ENCODE measurements around the gene FOXO3.
A peak's percentile ranks its signal among the peaks of the same experiment; 100 is the strongest.

FOXO3 gene

GRCh38 chr6:108580646-108581045 is 19.9 kb downstream of the FOXO3 start:
- Histone ChIP-seq H3K9me3 (replicated peaks; ENCODE audit: low read length) (no peaks in the 10 kb centered on the region), H3K9ac (ENCODE audit: low read depth, low read length) (peak overlapping the region; percentile 37), H3K4me2 (ENCODE audit: low read length) (peak overlapping the region; percentile 62), H3K36me3 (ENCODE audit: insufficient read depth, low read length) (peaks cover 4% of the 10 kb centered on the region), H3K27me3 (ENCODE audit: control insufficient read depth, insufficient read depth, low read length) (no peaks in the 10 kb centered on the region), H3K4me3 (ENCODE audit: low read length) (peak overlapping the region; percentile 22), H3K4me1 (ENCODE audit: control insufficient read depth, insufficient read depth, low read length) (peaks cover 92% of the 10 kb centered on the region)

DNA sequence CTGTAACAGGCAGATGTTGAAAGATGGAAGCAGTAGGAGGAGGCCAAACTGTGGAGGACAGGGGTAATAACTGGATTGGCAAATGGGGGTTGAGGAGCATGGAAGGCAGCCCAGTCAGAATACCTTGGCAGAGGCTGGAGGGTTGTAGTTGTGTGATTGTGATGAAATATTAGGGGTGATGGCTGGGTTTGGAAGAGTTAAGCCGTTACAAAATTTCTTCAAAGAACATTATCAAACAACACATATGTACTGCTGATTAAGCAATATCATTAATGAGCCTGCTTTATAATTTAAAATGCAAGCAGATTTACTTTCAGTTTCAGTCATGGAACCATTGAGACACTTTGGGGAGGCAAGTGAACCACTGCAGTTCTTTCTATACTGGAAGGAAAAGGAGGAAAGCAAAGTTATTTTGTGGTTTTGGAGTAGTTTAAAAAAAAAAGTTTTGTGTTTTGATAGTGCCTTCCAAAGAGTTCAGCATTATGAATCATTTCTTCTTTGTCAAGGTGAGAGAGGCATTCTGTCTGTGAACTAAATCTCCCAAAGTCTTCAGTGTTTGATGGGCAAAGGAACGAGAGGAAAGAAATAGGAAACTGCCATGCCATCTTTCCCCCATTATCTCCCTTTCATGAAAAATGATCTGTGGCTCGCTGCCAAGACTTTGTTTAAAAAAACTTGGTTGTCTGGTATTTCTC is 20.7 kb downstream of the FOXO3 start:
- H3K4me1 ChIP-seq (ENCODE audit: control insufficient read depth, insufficient read depth, low read length), result peaks cover 93% of the 10 kb centered on the region
- no peaks in the 10 kb centered on the region for H3K9me3 ChIP-seq (replicated peaks; ENCODE audit: low read length)
- H3K27me3 ChIP-seq (ENCODE audit: control insufficient read depth, insufficient read depth, low read length), result no peaks in the 10 kb centered on the region
- peak overlapping the region; percentile 22 for H3K4me3 ChIP-seq (ENCODE audit: low read length)
- H3K4me2 ChIP-seq (ENCODE audit: low read length), result peak overlapping the region; percentile 62
- peaks cover 4% of the 10 kb centered on the region for H3K36me3 ChIP-seq (ENCODE audit: insufficient read depth, low read length)
- H3K9ac ChIP-seq (ENCODE audit: low read depth, low read length), result peak overlapping the region; percentile 37

GRCh38 chr6:108581932-108582475 is 21.3 kb downstream of the FOXO3 start:
- Histone ChIP-seq H3K27me3 (ENCODE audit: control insufficient read depth, insufficient read depth, low read length) (no peaks in the 10 kb centered on the region), H3K4me2 (ENCODE audit: low read length) (peak overlapping the region; percentile 62), H3K36me3 (ENCODE audit: insufficient read depth, low read length) (peaks cover 4% of the 10 kb centered on the region), H3K4me1 (ENCODE audit: control insufficient read depth, insufficient read depth, low read length) (peaks cover 93% of the 10 kb centered on the region), H3K9me3 (replicated peaks; ENCODE audit: low read length) (no peaks in the 10 kb centered on the region), H3K9ac (ENCODE audit: low read depth, low read length) (peak overlapping the region; percentile 37), H3K4me3 (ENCODE audit: low read length) (peak overlapping the region; percentile 22)

DNA sequence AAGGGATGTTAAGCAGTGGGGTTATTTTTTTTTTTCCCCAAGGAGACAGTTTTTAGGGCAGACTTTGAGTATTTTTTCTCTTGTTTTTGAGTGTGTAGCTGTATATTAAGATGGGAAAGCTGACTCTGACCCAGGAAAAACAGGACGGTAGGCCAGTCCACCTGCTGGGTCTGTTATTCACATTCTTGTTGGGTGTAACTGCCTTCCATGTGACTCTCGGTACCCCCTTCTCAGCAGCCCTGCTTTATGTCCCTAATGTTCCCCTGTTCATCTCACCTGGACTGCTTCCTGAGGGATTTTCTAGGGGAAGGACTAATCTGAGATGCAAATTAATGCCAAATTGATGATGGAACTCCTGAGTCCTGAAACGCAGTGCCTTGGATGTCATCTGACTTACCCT is 21.9 kb downstream of the FOXO3 start:
- Histone ChIP-seq H3K27me3 (ENCODE audit: control insufficient read depth, insufficient read depth, low read length) (no peaks in the 10 kb centered on the region), H3K9me3 (replicated peaks; ENCODE audit: low read length) (no peaks in the 10 kb centered on the region), H3K4me2 (ENCODE audit: low read length) (peak overlapping the region; percentile 62), H3K4me3 (ENCODE audit: low read length) (no peak overlapping the region), H3K9ac (ENCODE audit: low read depth, low read length) (peak overlapping the region; percentile 37), H3K4me1 (ENCODE audit: control insufficient read depth, insufficient read depth, low read length) (peaks cover 93% of the 10 kb centered on the region), H3K36me3 (ENCODE audit: insufficient read depth, low read length) (peaks cover 4% of the 10 kb centered on the region)

DNA sequence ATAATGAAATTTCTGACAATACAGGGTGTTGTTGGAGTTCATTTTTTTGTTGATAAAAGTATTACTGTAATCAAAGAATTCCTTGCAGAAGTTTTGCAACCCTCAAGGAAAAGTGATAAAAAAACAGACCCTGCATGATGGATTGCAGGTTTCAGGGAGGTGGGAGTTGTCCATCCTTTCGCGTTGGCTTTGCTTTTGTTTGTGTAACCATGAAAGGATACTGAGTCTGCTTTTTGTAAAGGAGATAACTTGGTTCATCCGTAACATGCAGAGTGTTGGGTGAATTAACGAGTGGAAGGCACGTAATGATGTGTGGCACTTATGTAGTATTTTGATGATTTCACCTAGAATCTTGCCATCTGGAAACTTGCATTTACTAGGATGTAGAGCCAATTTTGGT is 23.6 kb downstream of the FOXO3 start:
- Histone ChIP-seq H3K4me1 (ENCODE audit: control insufficient read depth, insufficient read depth, low read length) (peaks cover 93% of the 10 kb centered on the region), H3K36me3 (ENCODE audit: insufficient read depth, low read length) (no peaks in the 10 kb centered on the region)

DNA sequence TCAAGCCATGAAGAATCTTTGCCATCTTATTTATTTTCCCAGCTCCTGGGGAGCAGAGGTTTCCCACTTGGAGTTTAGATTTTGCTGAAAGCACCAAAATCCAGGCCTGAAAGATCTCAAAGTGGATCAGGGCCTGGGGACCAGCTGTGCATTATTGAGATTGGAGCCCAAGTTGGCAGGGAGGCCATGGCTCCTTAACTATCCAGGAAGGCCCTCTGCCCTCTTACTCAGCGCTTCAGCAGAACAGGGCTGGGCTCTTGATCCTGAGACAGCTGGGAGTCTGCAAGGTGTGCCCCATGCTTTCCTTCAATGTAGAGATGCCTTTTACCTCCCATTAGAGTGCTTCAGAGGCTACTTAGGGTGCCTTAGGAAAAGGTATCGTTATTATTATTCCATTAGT is 24.6 kb downstream of the FOXO3 start:
- Histone ChIP-seq H3K9me3 (replicated peaks; ENCODE audit: low read length) (no peaks in the 10 kb centered on the region), H3K4me3 (ENCODE audit: low read length) (no peak overlapping the region), H3K27me3 (ENCODE audit: control insufficient read depth, insufficient read depth, low read length) (no peaks in the 10 kb centered on the region), H3K4me1 (ENCODE audit: control insufficient read depth, insufficient read depth, low read length) (peaks cover 93% of the 10 kb centered on the region), H3K4me2 (ENCODE audit: low read length) (peak overlapping the region; percentile 38), H3K9ac (ENCODE audit: low read depth, low read length) (peak overlapping the region; percentile 10), H3K36me3 (ENCODE audit: insufficient read depth, low read length) (no peaks in the 10 kb centered on the region)

More for the DNA sequence above, 23.6 kb downstream of the FOXO3 start:
- Histone ChIP-seq H3K4me2 (ENCODE audit: low read length) (no peak overlapping the region), H3K9ac (ENCODE audit: low read depth, low read length) (no peak overlapping the region), H3K4me3 (ENCODE audit: low read length) (no peak overlapping the region), H3K9me3 (replicated peaks; ENCODE audit: low read length) (no peaks in the 10 kb centered on the region), H3K27me3 (ENCODE audit: control insufficient read depth, insufficient read depth, low read length) (no peaks in the 10 kb centered on the region)

- no peaks in the 10 kb centered on the region for H3K27me3 ChIP-seq (ENCODE audit: control insufficient read depth, insufficient read depth, low read length)
- no peaks in the 10 kb centered on the region for H3K9me3 ChIP-seq (replicated peaks; ENCODE audit: low read length)
- H3K4me1 ChIP-seq (ENCODE audit: control insufficient read depth, insufficient read depth, low read length), result peaks cover 93% of the 10 kb centered on the region
- peak overlapping the region; percentile 38 for H3K4me2 ChIP-seq (ENCODE audit: low read length)
- peaks cover 6% of the 10 kb centered on the region for H3K36me3 ChIP-seq (ENCODE audit: insufficient read depth, low read length)
- peak overlapping the region; percentile 10 for H3K9ac ChIP-seq (ENCODE audit: low read depth, low read length)
- H3K4me3 ChIP-seq (ENCODE audit: low read length), result no peak overlapping the region
These were observed 25.3 kb downstream of the FOXO3 start for GRCh38 chr6:108585921-108586536.

DNA sequence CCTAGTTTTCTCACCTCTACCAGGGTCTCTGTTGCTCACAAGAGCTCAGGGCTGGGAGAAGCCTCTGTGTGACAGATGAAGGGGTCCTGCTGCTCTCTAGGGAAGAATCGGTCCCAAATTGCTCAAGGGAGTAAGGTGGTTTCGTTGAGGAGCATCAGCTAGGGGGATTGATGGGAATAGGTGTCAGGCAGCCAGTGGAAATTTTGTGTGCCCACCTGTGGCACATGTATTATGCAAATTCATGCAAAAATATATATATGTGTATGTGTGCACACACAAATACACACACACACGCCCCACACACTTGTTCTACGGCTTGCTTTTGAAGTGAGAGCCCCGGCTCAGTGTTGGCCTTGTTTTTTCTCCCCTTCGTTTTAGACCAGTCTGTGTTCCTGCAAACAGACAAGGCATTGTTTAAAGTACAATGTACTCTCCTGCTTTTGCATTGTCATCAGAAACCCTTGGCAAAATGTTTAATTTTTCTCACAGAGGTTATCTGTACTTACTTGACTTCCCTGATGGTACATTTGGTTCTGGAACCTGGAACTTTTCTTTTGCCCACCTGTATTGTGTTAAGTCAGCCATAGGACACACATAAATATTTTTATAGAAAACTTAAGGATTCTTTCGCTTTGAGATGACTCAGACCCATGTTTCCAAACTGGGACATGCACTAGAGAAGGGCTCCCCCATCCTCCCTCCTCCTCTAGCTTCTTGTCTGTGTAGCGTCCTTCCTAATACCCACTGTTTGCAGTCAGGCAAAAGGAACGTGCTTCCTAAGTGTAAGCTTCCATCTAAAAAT is 26.7 kb downstream of the FOXO3 start:
- peaks cover 92% of the 10 kb centered on the region for H3K4me1 ChIP-seq (ENCODE audit: control insufficient read depth, insufficient read depth, low read length)
- peak overlapping the region; percentile 8 for H3K4me3 ChIP-seq (ENCODE audit: low read length)
- no peaks in the 10 kb centered on the region for H3K27me3 ChIP-seq (ENCODE audit: control insufficient read depth, insufficient read depth, low read length)
- peak overlapping the region; percentile 59 for H3K9ac ChIP-seq (ENCODE audit: low read depth, low read length)
- no peaks in the 10 kb centered on the region for H3K9me3 ChIP-seq (replicated peaks; ENCODE audit: low read length)
- peak overlapping the region; percentile 60 for H3K4me2 ChIP-seq (ENCODE audit: low read length)
- H3K36me3 ChIP-seq (ENCODE audit: insufficient read depth, low read length), result peaks cover 7% of the 10 kb centered on the region

DNA sequence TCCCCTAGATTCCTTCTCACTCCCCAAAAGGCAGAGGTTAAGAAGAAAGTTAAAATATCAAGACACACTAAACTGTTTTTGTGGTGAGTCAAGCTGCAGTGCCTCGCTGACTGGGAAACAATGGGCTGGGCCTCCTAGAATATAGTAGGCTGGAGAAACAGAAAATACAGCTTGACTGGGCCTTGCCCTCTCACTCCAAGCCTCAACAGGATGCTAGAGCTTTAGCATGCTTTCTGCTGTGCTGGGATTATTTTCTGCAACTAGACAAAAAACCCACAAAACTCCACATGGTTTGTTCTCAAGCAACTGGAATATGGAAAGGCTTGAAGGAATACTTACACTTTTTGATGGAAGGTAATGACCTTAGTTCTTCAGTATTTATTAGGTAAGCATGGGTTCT is 27.9 kb downstream of the FOXO3 start:
- H3K9me3 ChIP-seq (replicated peaks; ENCODE audit: low read length), result no peaks in the 10 kb centered on the region
- peaks cover 90% of the 10 kb centered on the region for H3K4me1 ChIP-seq (ENCODE audit: control insufficient read depth, insufficient read depth, low read length)
- peaks cover 7% of the 10 kb centered on the region for H3K36me3 ChIP-seq (ENCODE audit: insufficient read depth, low read length)
- H3K9ac ChIP-seq (ENCODE audit: low read depth, low read length), result peak overlapping the region; percentile 59
- no peaks in the 10 kb centered on the region for H3K27me3 ChIP-seq (ENCODE audit: control insufficient read depth, insufficient read depth, low read length)
- H3K4me3 ChIP-seq (ENCODE audit: low read length), result peak overlapping the region; percentile 12
- peak overlapping the region; percentile 60 for H3K4me2 ChIP-seq (ENCODE audit: low read length)

GRCh38 chr6:108589244-108589791 is 28.6 kb downstream of the FOXO3 start:
- Histone ChIP-seq H3K36me3 (ENCODE audit: insufficient read depth, low read length) (peaks cover 7% of the 10 kb centered on the region), H3K4me3 (ENCODE audit: low read length) (peak overlapping the region; percentile 12), H3K4me1 (ENCODE audit: control insufficient read depth, insufficient read depth, low read length) (peaks cover 90% of the 10 kb centered on the region), H3K4me2 (ENCODE audit: low read length) (peak overlapping the region; percentile 60), H3K27me3 (ENCODE audit: control insufficient read depth, insufficient read depth, low read length) (no peaks in the 10 kb centered on the region), H3K9ac (ENCODE audit: low read depth, low read length) (peak overlapping the region; percentile 59), H3K9me3 (replicated peaks; ENCODE audit: low read length) (no peaks in the 10 kb centered on the region)

All from skeletal muscle satellite cell (primary cell).